Activated naive CD4-positive, alpha-beta T cell treated with anti-CD3 and anti-CD28 coated beads, Interleukin-2, amount 50 U/mL, for 72 hours (primary cell): ENCODE results near the gene CISTR. TPM values are rescaled to one million over a fixed set of nuclear protein-coding genes. Genes with fewer than 3 reads are reported as not detected.
"Not testable (repeated sequence)": the region's sequence is repeated elsewhere in the genome, so short reads cannot be mapped to it uniquely, and the experiment has no call there.

Experiments
- ATAC-seq, 2 donors: fragments of 150-1000 bp; cut with Tn5 transposase; 2 replicates each; pipeline ENCODE4 v1.10.0; 2021; ENCODE audit warnings: mild to moderate bottlenecking in 2 of 2, moderate library complexity in 2 of 2
- DNase-seq, 2 donors: peaks; one replicate each; pipeline ENCODE4 v3.0.0; 2021 to 2022; ENCODE audit warnings: low spot score in 2 of 2
- H3K27ac Mint-ChIP-seq, 2 donors: one replicate each; pipeline ENCODE4 v1.8.0; 2022; ENCODE audit warnings: mild to moderate bottlenecking in 2 of 2, mixed read lengths in 2 of 2
- H3K36me3 Mint-ChIP-seq, 2 donors: one replicate each; pipeline ENCODE4 v1.8.0; 2022; ENCODE audit warnings: mixed read lengths in 2 of 2
- H3K9me3 Mint-ChIP-seq, 2 donors: one replicate each; pipeline ENCODE4 v1.8.0; 2022; ENCODE audit warnings: mixed read lengths in 2 of 2
- total RNA-seq, 2 donors: library from RNA; stranded (reverse); gene quantifications; one replicate each; pipeline ENCODE4 v1.2.3, GENCODE V29; 2022

Gene CISTR
- not detected for total RNA-seq

DNA sequence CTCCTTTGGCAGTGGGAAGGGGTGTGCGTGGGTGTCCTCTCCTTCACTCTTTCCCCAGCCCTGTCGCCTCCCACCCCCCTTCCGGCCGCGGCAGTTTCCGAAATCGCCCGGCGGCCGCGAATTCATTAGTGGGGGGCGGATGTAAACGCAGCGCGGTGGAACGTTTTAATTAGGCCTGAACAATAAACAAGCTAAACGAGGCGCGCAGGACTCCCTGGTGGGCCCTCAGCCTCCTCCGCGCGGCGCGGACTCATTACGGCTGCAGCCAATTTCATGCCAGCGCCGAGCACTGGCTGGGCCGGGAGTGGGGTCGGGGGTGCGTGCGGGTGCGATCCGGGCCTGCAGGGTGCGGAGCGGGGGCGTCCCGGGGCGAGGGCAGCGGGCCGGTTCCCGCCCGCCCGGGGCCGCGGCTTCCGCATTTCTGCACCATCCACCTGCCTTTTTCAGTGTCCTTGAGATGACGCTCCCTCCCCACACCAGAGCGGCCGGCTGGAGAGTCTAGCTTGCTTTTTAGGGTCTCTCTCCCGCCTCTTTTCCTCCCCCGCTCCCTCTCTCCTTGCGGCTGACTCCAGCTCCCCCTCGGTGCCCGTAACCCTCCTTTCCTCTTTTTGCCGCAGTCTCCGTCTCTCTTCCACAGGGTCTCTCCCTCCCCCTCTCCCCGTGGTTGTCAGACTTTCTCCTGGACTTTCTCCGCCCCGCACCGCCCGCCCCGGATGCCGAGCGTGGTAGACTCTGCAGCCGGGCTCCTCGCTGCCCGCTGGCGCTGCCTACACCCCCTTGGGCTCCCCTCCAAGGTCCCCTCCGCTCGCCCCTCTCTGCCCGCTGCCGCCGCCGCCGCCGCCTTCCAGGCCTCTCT lies at the start of gene CISTR:
Gene CISTR (minus strand): TSS at position 644 of the 856 bp plus-strand sequence.
- ATAC-seq (peak; percentile 48 to 54), DNase-seq (peak in 1 of 2 donors; percentile 28)
- Mint-ChIP-seq H3K9me3 (no peaks in the 10 kb centered on the region), H3K27ac (peak within 1 kb of the TSS in 1 of 2 donors; percentile 12), H3K36me3 (no peaks in the 10 kb centered on the region)

GRCh38 chr12:53798575-53798974 lies 46.8 kb upstream of the CISTR start:
- Mint-ChIP-seq H3K9me3 (no peaks in the 10 kb centered on the region), H3K36me3 (no peaks in the 10 kb centered on the region), H3K27ac (no peak overlapping the region)
- no peak for ATAC-seq
- no peak for DNase-seq

- no peak for ATAC-seq
- H3K27ac Mint-ChIP-seq, result no peak overlapping the region
- H3K36me3 Mint-ChIP-seq, result no peaks in the 10 kb centered on the region
Measured at GRCh38 chr12:53795927-53796326, 44.1 kb upstream of the CISTR start.

GRCh38 chr12:53793221-53793620 lies 41.4 kb upstream of the CISTR start:
- ATAC-seq, result no peak
- H3K27ac Mint-ChIP-seq, result no peak overlapping the region
- no peaks in the 10 kb centered on the region for H3K9me3 Mint-ChIP-seq
- no peaks in the 10 kb centered on the region for H3K36me3 Mint-ChIP-seq
- DNase-seq, result no peak

More at GRCh38 chr12:53795927-53796326, 44.1 kb upstream of the CISTR start:
- no peaks in the 10 kb centered on the region for H3K9me3 Mint-ChIP-seq
- DNase-seq, result no peak

DNA sequence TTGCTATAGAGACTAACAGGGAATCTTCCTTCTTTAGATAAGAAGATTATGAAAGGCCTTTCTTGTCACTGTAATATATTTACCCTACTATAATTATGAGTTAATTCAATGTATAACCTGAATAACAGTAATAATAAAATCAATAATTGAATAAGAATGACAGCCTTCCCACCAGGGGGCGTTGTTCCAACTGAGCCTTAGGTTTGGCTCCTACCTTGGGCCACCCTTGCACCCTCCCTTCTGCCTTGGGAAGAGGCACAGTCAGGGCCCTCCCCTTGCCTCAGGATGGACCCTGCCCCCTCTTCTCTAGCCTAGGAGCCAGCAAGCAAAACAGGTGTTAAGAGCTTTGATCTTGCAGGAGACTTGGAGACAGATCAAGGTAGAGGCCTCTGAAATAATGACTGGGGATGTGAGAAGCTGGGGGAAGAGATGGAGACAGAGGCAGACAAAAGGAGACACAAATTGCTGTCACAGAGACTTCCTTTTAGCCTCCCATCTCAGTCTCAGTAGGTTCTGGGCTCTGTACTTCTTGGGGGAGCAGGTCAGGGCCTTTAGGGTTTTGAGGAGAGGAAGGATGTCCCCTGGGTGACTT lies 40.1 kb upstream of the CISTR start:
- ATAC-seq (no peak), DNase-seq (peak in 1 of 2 donors; percentile 51)
- Mint-ChIP-seq H3K27ac (no peak overlapping the region), H3K36me3 (no peaks in the 10 kb centered on the region), H3K9me3 (no peaks in the 10 kb centered on the region)

DNA sequence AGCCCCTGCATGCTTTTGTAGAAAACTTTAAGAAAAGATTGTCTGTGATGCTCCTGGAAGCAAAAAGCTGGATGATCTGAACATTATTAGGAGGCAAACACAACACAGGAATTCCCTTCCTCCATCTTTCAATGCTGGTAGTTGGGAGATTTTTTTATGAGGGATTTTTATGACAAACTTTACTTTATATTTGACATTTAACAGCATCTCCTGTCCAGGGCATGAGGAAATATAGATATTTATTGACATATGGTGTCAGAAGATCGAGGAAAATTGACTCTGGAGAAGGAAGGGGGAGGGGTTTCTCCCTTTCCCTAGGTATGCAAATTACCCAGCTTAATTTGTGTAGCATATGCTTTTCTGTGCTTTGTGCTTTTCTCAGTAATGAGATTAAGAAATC lies 37.8 kb upstream of the CISTR start:
- Mint-ChIP-seq H3K9me3 (no peaks in the 10 kb centered on the region), H3K36me3 (no peaks in the 10 kb centered on the region), H3K27ac (no peak overlapping the region)

GRCh38 chr12:53788892-53789291 lies 37.1 kb upstream of the CISTR start:
- Mint-ChIP-seq H3K36me3 (no peaks in the 10 kb centered on the region), H3K9me3 (no peaks in the 10 kb centered on the region)
- ATAC-seq, result no peak

More for the DNA sequence above, 37.8 kb upstream of the CISTR start:
- DNase-seq (no peak), ATAC-seq (no peak)

DNA sequence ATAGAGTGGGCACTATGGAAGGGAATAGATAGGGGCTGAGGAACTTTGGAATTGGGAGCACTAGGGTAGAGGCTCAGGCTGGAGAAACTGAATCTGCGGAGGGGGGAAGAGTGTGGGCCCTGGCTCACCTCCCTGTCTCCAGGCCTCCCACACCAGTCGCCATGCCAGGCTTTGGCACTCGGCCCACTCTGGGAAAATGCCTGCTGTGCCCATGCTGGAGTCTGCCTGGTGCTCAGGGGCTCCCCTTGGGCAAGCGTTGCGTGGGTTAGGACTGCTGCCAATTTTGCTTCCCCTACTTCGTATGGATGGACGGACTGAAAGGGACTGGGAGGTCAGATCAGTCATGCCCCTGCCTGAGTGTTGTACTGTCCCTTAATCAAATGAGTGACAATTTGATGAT lies 34.6 kb upstream of the CISTR start:
- no peaks in the 10 kb centered on the region for H3K36me3 Mint-ChIP-seq
- no peaks in the 10 kb centered on the region for H3K9me3 Mint-ChIP-seq
- ATAC-seq (no peak), DNase-seq (no peak)
- H3K27ac Mint-ChIP-seq, result no peak overlapping the region

More at GRCh38 chr12:53788892-53789291, 37.1 kb upstream of the CISTR start:
- no peak overlapping the region for H3K27ac Mint-ChIP-seq
- DNase-seq, result no peak

- no peak for ATAC-seq
- Mint-ChIP-seq H3K27ac (no peak overlapping the region), H3K36me3 (no peaks in the 10 kb centered on the region), H3K9me3 (no peaks in the 10 kb centered on the region)
- no peak for DNase-seq
Measured at GRCh38 chr12:53785161-53785560, 33.4 kb upstream of the CISTR start.

- Mint-ChIP-seq H3K27ac (no peak overlapping the region), H3K36me3 (no peaks in the 10 kb centered on the region), H3K9me3 (no peaks in the 10 kb centered on the region)
- ATAC-seq, result no peak
- DNase-seq, result no peak
Measured at GRCh38 chr12:53782093-53782703, 30.4 kb upstream of the CISTR start.

DNA sequence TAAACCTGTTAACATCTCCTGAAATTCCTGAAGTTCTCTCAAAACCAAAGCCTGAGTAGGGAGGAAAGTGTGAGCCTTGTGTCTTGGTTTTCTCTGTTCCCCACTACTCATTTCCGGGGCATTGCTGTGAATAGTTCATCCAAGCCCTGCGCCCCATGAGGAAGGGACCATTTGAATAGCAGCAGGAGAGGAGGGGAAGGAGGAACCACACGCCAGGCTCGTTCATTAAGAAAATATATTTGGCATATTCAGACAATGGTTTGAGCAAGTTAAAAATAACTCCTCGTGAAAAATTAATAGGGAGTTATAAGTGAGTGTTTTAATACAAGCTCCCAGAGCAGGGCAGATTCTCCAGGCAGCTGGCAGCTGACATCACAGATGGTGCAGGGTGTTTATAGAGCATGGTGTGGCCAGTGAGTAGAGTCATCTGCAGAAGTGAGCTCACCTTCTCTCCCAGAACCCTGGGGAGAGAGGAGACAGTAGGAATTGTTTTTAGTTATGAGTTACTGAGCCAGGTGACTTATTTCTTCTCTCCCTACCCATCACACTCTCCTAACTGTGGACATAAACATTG lies 29.5 kb upstream of the CISTR start:
- Mint-ChIP-seq H3K9me3 (no peaks in the 10 kb centered on the region), H3K36me3 (no peaks in the 10 kb centered on the region), H3K27ac (no peak overlapping the region)
- ATAC-seq (no peak), DNase-seq (no peak)

- H3K9me3 Mint-ChIP-seq, result no peaks in the 10 kb centered on the region
Measured at GRCh38 chr12:53780323-53780722, 28.5 kb upstream of the CISTR start.

GRCh38 chr12:53779679-53780078 lies 27.9 kb upstream of the CISTR start:
- not testable (repeated sequence) for H3K36me3 Mint-ChIP-seq, ATAC-seq, DNase-seq, H3K9me3 Mint-ChIP-seq, H3K27ac Mint-ChIP-seq

More at GRCh38 chr12:53780323-53780722, 28.5 kb upstream of the CISTR start:
- ATAC-seq (no peak), DNase-seq (no peak)
- no peaks in the 10 kb centered on the region for H3K36me3 Mint-ChIP-seq
- no peak overlapping the region for H3K27ac Mint-ChIP-seq

GRCh38 chr12:53777936-53778644 lies 26.3 kb upstream of the CISTR start:
- no peaks in the 10 kb centered on the region for H3K36me3 Mint-ChIP-seq
- H3K9me3 Mint-ChIP-seq, result no peaks in the 10 kb centered on the region
- H3K27ac Mint-ChIP-seq, result no peak overlapping the region
- no peak for DNase-seq
- no peak for ATAC-seq

DNA sequence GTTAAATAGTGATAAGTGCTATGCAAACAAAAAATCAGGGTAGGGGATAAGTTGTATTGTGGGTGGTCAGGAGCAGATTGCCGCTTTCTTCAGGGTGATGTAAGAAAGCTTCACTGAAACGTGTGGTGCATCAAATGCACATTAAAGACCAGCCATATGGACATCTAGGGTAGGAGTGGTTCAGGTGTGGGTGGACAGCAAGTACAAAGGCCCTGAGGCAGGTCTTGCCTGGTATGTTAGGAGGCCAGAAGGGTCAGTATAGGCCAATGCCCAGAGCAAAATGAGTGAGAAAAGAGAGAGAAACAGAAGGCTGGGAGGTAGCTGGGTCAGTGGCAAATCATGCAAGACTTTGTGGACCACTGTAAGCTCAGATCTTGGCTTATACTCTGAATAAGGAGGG lies 25.6 kb upstream of the CISTR start:
- DNase-seq, result no peak
- no peaks in the 10 kb centered on the region for H3K36me3 Mint-ChIP-seq
- no peak overlapping the region for H3K27ac Mint-ChIP-seq
- ATAC-seq, result no peak
- H3K9me3 Mint-ChIP-seq, result no peaks in the 10 kb centered on the region

- ATAC-seq (no peak), DNase-seq (no peak)
- no peaks in the 10 kb centered on the region for H3K36me3 Mint-ChIP-seq
- H3K27ac Mint-ChIP-seq, result no peak overlapping the region
- no peaks in the 10 kb centered on the region for H3K9me3 Mint-ChIP-seq
Measured at GRCh38 chr12:53776872-53777271, 25.1 kb upstream of the CISTR start.
